ENCODE data around the gene GSTM5. TPM values are rescaled to one million over a fixed set of nuclear protein-coding genes. Genes with fewer than 3 reads are reported as not detected.
"Not testable (repeated sequence)": the region's sequence is repeated elsewhere in the genome, so short reads cannot be mapped to it uniquely, and the experiment has no call there.

The GSTM5 gene
- total RNA-seq, 2 experiments from 2014 or later: not detected

GRCh38 chr1:109748311-109748710, 36.3 kb downstream of the GSTM5 start:
- H3K4me3 Mint-ChIP-seq; intact Hi-C loops (cut with micrococcal nuclease); H3K27ac Mint-ChIP-seq; H3K36me3 Mint-ChIP-seq; DNase-seq; CTCF ChIA-PET; H3K9me3 Mint-ChIP-seq; H3K4me1 Mint-ChIP-seq (ENCODE audit: low read depth); POLR2A ChIA-PET: not testable (repeated sequence)
- H3K27me3 Mint-ChIP-seq: peaks cover 20% of the 10 kb centered on the region

- CTCF ChIA-PET: interaction anchor here (0.7 to 3.4 kb wide), 6 partner anchors 24 to 458 kb away, joined by 3 to 14 read pairs (median 4); partner anchors contain the start of gene AHCYL1
- POLR2A ChIA-PET: no interaction called here
- intact Hi-C loops (cut with micrococcal nuclease): no loop called here
Measured at GRCh38 chr1:109749221-109749620, 37.2 kb downstream of the GSTM5 start.

GRCh38 chr1:109750241-109750882, 38.3 kb downstream of the GSTM5 start:
- ChIA-PET POLR2A (no interaction called here), CTCF (interaction anchor here (2.8 to 3.4 kb wide), 2 partner anchors 110 to 234 kb away, joined by 13 to 14 read pairs; partner anchors contain the start of gene AHCYL1)
- intact Hi-C loops (cut with micrococcal nuclease): no loop called here
- Mint-ChIP-seq H3K9me3 (no peaks in the 10 kb centered on the region), H3K36me3 (no peaks in the 10 kb centered on the region), H3K4me3 (no peak overlapping the region), H3K27me3 (peaks cover 20% of the 10 kb centered on the region), H3K4me1 (ENCODE audit: low read depth) (no peaks in the 10 kb centered on the region), H3K27ac (no peak overlapping the region)
- DNase-seq: no peak

More at GRCh38 chr1:109749221-109749620, 37.2 kb downstream of the GSTM5 start:
- H3K4me1 Mint-ChIP-seq (ENCODE audit: low read depth): no peaks in the 10 kb centered on the region
- no peak for DNase-seq
- H3K27ac Mint-ChIP-seq: no peak overlapping the region
- no peaks in the 10 kb centered on the region for H3K9me3 Mint-ChIP-seq
- no peaks in the 10 kb centered on the region for H3K36me3 Mint-ChIP-seq
- peaks cover 20% of the 10 kb centered on the region for H3K27me3 Mint-ChIP-seq
- no peak overlapping the region for H3K4me3 Mint-ChIP-seq

GRCh38 chr1:109750920-109751319, 38.9 kb downstream of the GSTM5 start:
- ChIA-PET CTCF (interaction anchor here (2.8 to 3.4 kb wide), 2 partner anchors 111 to 233 kb away, joined by 13 to 14 read pairs; partner anchors contain the start of gene AHCYL1), POLR2A (no interaction called here)
- Mint-ChIP-seq H3K4me1 (ENCODE audit: low read depth) (no peaks in the 10 kb centered on the region), H3K27me3 (peaks cover 20% of the 10 kb centered on the region), H3K9me3 (no peaks in the 10 kb centered on the region), H3K27ac (no peak overlapping the region), H3K4me3 (no peak overlapping the region), H3K36me3 (no peaks in the 10 kb centered on the region)
- DNase-seq: no peak
- intact Hi-C loops (cut with micrococcal nuclease): no loop called here

GRCh38 chr1:109751531-109752260, 39.6 kb downstream of the GSTM5 start:
- H3K4me1 Mint-ChIP-seq (ENCODE audit: low read depth): no peaks in the 10 kb centered on the region
- POLR2A ChIA-PET: no interaction called here

GRCh38 chr1:109754738-109755137, 42.7 kb downstream of the GSTM5 start:
- DNase-seq: no peak
- H3K27me3 Mint-ChIP-seq: peaks cover 8% of the 10 kb centered on the region
- no peaks in the 10 kb centered on the region for H3K4me1 Mint-ChIP-seq (ENCODE audit: low read depth)
- H3K36me3 Mint-ChIP-seq: no peaks in the 10 kb centered on the region
- no peak overlapping the region for H3K27ac Mint-ChIP-seq
- ChIA-PET POLR2A (no interaction called here), CTCF (interaction anchor here (1.6 to 2.0 kb wide), 2 partner anchors 18 to 209 kb away, joined by 4 to 6 read pairs; no protein-coding TSS in a partner anchor)
- intact Hi-C loops (cut with micrococcal nuclease): no loop called here
- H3K4me3 Mint-ChIP-seq: no peak overlapping the region
- H3K9me3 Mint-ChIP-seq: no peaks in the 10 kb centered on the region

More at GRCh38 chr1:109751531-109752260, 39.6 kb downstream of the GSTM5 start:
- intact Hi-C loops (cut with micrococcal nuclease): no loop called here
- no peak overlapping the region for H3K27ac Mint-ChIP-seq
- no peak for DNase-seq
- H3K9me3 Mint-ChIP-seq: no peaks in the 10 kb centered on the region
- peaks cover 20% of the 10 kb centered on the region for H3K27me3 Mint-ChIP-seq
- CTCF ChIA-PET: interaction anchor here (2.8 to 3.4 kb wide), 2 partner anchors 111 to 232 kb away, joined by 13 to 14 read pairs; partner anchors contain the start of gene AHCYL1
- H3K4me3 Mint-ChIP-seq: no peak overlapping the region
- no peaks in the 10 kb centered on the region for H3K36me3 Mint-ChIP-seq

- POLR2A ChIA-PET; CTCF ChIA-PET; H3K4me1 Mint-ChIP-seq (ENCODE audit: low read depth); H3K4me3 Mint-ChIP-seq; H3K9me3 Mint-ChIP-seq; H3K27me3 Mint-ChIP-seq; H3K27ac Mint-ChIP-seq; H3K36me3 Mint-ChIP-seq; intact Hi-C loops (cut with micrococcal nuclease); DNase-seq: not testable (repeated sequence)
Measured at GRCh38 chr1:109756325-109756724, 44.3 kb downstream of the GSTM5 start.

GRCh38 chr1:109756848-109757521, 44.9 kb downstream of the GSTM5 start:
- Mint-ChIP-seq H3K4me3 (no peak overlapping the region), H3K27me3 (no peaks in the 10 kb centered on the region)
- POLR2A ChIA-PET: interaction anchor here (0.5 kb wide), 1 partner anchor 110 kb away, joined by 3 read pairs; no protein-coding TSS in a partner anchor

GRCh38 chr1:109757936-109758786, 46.1 kb downstream of the GSTM5 start:
- POLR2A ChIA-PET: no interaction called here
- CTCF ChIA-PET: interaction anchor here (0.6 to 1.2 kb wide), 2 partner anchors 19 to 226 kb away, joined by 3 read pairs; partner anchors contain the start of gene AHCYL1
- intact Hi-C loops (cut with micrococcal nuclease): no loop called here

More at GRCh38 chr1:109756848-109757521, 44.9 kb downstream of the GSTM5 start:
- no peaks in the 10 kb centered on the region for H3K36me3 Mint-ChIP-seq
- no peak overlapping the region for H3K27ac Mint-ChIP-seq
- no peaks in the 10 kb centered on the region for H3K4me1 Mint-ChIP-seq (ENCODE audit: low read depth)
- no peaks in the 10 kb centered on the region for H3K9me3 Mint-ChIP-seq
- intact Hi-C loops (cut with micrococcal nuclease): no loop called here
- CTCF ChIA-PET: interaction anchor here (1.2 kb wide), 1 partner anchor 228 kb away, joined by 3 read pairs; the partner anchor contains the start of gene AHCYL1
- DNase-seq: no peak

GRCh38 chr1:109759513-109760334, 47.7 kb downstream of the GSTM5 start:
- intact Hi-C loops (cut with micrococcal nuclease): no loop called here
- H3K4me1 Mint-ChIP-seq (ENCODE audit: low read depth): no peaks in the 10 kb centered on the region
- H3K27ac Mint-ChIP-seq: no peak overlapping the region
- no peaks in the 10 kb centered on the region for H3K27me3 Mint-ChIP-seq
- ChIA-PET CTCF (interaction anchor here (1.2 kb wide), 1 partner anchor 119 kb away, joined by 5 read pairs; no protein-coding TSS in a partner anchor), POLR2A (no interaction called here)
- no peaks in the 10 kb centered on the region for H3K9me3 Mint-ChIP-seq
- H3K36me3 Mint-ChIP-seq: no peaks in the 10 kb centered on the region
- peak; percentile 6 for DNase-seq
- H3K4me3 Mint-ChIP-seq: no peak overlapping the region

More at GRCh38 chr1:109757936-109758786, 46.1 kb downstream of the GSTM5 start:
- Mint-ChIP-seq H3K4me1 (ENCODE audit: low read depth) (no peaks in the 10 kb centered on the region), H3K36me3 (no peaks in the 10 kb centered on the region), H3K27ac (no peak overlapping the region), H3K9me3 (no peaks in the 10 kb centered on the region), H3K4me3 (no peak overlapping the region), H3K27me3 (no peaks in the 10 kb centered on the region)
- no peak for DNase-seq
